IMR-90 (cell line): Measurements from ENCODE around the gene C5orf58. TPM values are rescaled to one million over a fixed set of nuclear protein-coding genes. Genes with fewer than 3 reads are reported as not detected.

Experiments
- ATAC-seq: fragments of 200-7000 bp; cut with Tn5 transposase; 2 replicates; pipeline ENCODE4 v1.9.1; 2020; ENCODE audit warnings: low read depth, mild to moderate bottlenecking, moderate library complexity
- BruUV-seq: library from RNA; stranded (reverse); fragments of 400-500 nt; replicated peaks from 2 replicates; lab custom pipeline; 2021; lab: Mats Ljungman, UMichigan
- CTCF ChIA-PET: fragments of 300-600 bp; formaldehyde crosslinking; extraction: SDS; loops from one replicate; lab custom pipeline; 2021; ENCODE audit warnings: antibody characterized with exemption; lab: Yijun Ruan, JAX
- POLR2A ChIA-PET: fragments of 300-600 bp; sonication (Branson Sonifier 250); formaldehyde crosslinking; loops from one replicate; lab custom pipeline; 2022; ENCODE audit warnings: antibody characterized with exemption; ENCODE audit not compliant: unreplicated experiment; lab: Charles Lee
- DNase-seq: peaks from one replicate; pipeline ENCODE4 v3.0.0; 2013
- H2AFZ ChIP-seq: replicated peaks from 2 replicates; pipeline ENCODE3; 2013; ENCODE audit warnings: low read length, mild to moderate bottlenecking; ENCODE audit not compliant: poor library complexity
- H2AK5ac ChIP-seq: 2 replicates; pipeline ENCODE4 v1.6.1; 2013; ENCODE audit warnings: low read depth, low read length, inconsistent platforms
- H2AK9ac ChIP-seq: replicated peaks from 2 replicates; pipeline ENCODE3; 2013; ENCODE audit warnings: mild to moderate bottlenecking, low read depth, low read length, moderate library complexity; ENCODE audit not compliant: poor library complexity
- H2BK120ac ChIP-seq: 2 replicates; pipeline ENCODE4 v1.6.1; 2013; ENCODE audit warnings: low read depth, low read length, inconsistent platforms
- H2BK15ac ChIP-seq: 3 replicates; pipeline ENCODE4 v1.6.1; 2013; ENCODE audit warnings: low read depth, low read length, inconsistent platforms
- H2BK20ac ChIP-seq: 2 replicates; pipeline ENCODE4 v1.6.1; 2013; ENCODE audit warnings: low read depth, mild to moderate bottlenecking, inconsistent platforms, low read length, moderate library complexity
- H2BK5ac ChIP-seq: 2 replicates; pipeline ENCODE4 v1.6.1; 2013; ENCODE audit warnings: mild to moderate bottlenecking, low read depth, low read length, inconsistent platforms; ENCODE audit not compliant: poor library complexity, severe bottlenecking
- H3K14ac ChIP-seq: replicated peaks from 2 replicates; pipeline ENCODE4 v1.6.1; 2013; ENCODE audit warnings: low read depth, low read length, inconsistent platforms
- H3K18ac ChIP-seq: 2 replicates; pipeline ENCODE4 v1.6.1; 2013; ENCODE audit warnings: low read depth, low read length, control low read depth
- H3K23ac ChIP-seq: 2 replicates; pipeline ENCODE4 v1.6.1; 2013; ENCODE audit warnings: low read depth, low read length, inconsistent platforms
- H3K27ac ChIP-seq: 2 replicates; pipeline ENCODE4 v1.5.1; 2013; ENCODE audit warnings: mild to moderate bottlenecking, control low read depth, low read length; ENCODE audit not compliant: insufficient read depth
- H3K27me3 ChIP-seq: 2 replicates; pipeline ENCODE4 v1.6.1; 2013; ENCODE audit warnings: low read length; ENCODE audit not compliant: control insufficient read depth, insufficient read depth
- H3K36me3 ChIP-seq: 2 replicates; pipeline ENCODE4 v1.6.1; 2013; ENCODE audit warnings: low read length, mixed read lengths; ENCODE audit not compliant: control insufficient read depth, insufficient read depth
- H3K4ac ChIP-seq: 2 replicates; pipeline ENCODE4 v1.6.1; 2013; ENCODE audit warnings: low read depth, low read length, inconsistent platforms
- H3K4me1 ChIP-seq: 2 replicates; pipeline ENCODE4 v1.6.1; 2013; ENCODE audit warnings: low read length, mixed read lengths; ENCODE audit not compliant: control insufficient read depth, insufficient read depth
- H3K4me2 ChIP-seq: 2 replicates; pipeline ENCODE4 v1.6.1; 2013; ENCODE audit warnings: low read depth, mild to moderate bottlenecking, control low read depth, low read length, moderate library complexity
- H3K4me3 ChIP-seq: 2 replicates; pipeline ENCODE4 v1.5.1; 2013; ENCODE audit warnings: low read depth, mild to moderate bottlenecking, control low read depth, low read length, moderate library complexity; ENCODE audit not compliant: insufficient read depth
- H3K56ac ChIP-seq: 2 replicates; pipeline ENCODE4 v1.6.1; 2013; ENCODE audit warnings: low read length, inconsistent platforms; ENCODE audit not compliant: insufficient read depth; ENCODE audit errors: extremely low read depth
- H3K79me1 ChIP-seq, 2 experiments: 2 replicates each; pipeline ENCODE4 v1.6.1; 2013; ENCODE audit warnings: low read length in 2 of 2, inconsistent platforms in 1 of 2, low read depth in 1 of 2
- H3K9ac ChIP-seq: 2 replicates; pipeline ENCODE4 v1.6.1; 2013; ENCODE audit warnings: low read depth, low read length, control low read depth
- H3K9me1 ChIP-seq: 2 replicates; pipeline ENCODE4 v1.6.1; 2013; ENCODE audit warnings: low read length, inconsistent platforms; ENCODE audit not compliant: insufficient read depth
- H3K9me3 ChIP-seq: 2 replicates; pipeline ENCODE4 v1.6.1; 2013; ENCODE audit warnings: low read length; ENCODE audit not compliant: control insufficient read depth, insufficient read depth
- H4K20me1 ChIP-seq: 2 replicates; pipeline ENCODE4 v1.6.1; 2013; ENCODE audit warnings: low read length, inconsistent platforms; ENCODE audit not compliant: insufficient read depth
- H4K5ac ChIP-seq: 2 replicates; pipeline ENCODE4 v1.6.1; 2013; ENCODE audit warnings: mild to moderate bottlenecking, low read depth, low read length, control low read depth
- H4K8ac ChIP-seq, 2 experiments: 2 replicates each; pipeline ENCODE4 v1.6.1; 2013; ENCODE audit warnings: low read depth in 2 of 2, low read length in 2 of 2, control low read depth in 1 of 2, inconsistent platforms in 1 of 2
- H4K91ac ChIP-seq: 2 replicates; pipeline ENCODE4 v1.6.1; 2013; ENCODE audit warnings: low read depth, low read length, inconsistent platforms; ENCODE audit not compliant: insufficient read depth
- CHD1 ChIP-seq: IDR thresholded peaks from 2 replicates; pipeline ENCODE4 v1.6.1; 2012; ENCODE audit warnings: low read depth, low read length, improper control_type of control experiment
- WGBS, 2 experiments: methylation state at CpG; one replicate each; pipeline versions ENCODE4 v1.1.5 to v1.1.7; 2013; ENCODE audit warnings: missing lambda C conversion rate in 2 of 2; ENCODE audit not compliant: insufficient read length in 1 of 2; ENCODE audit errors: extremely low coverage in 2 of 2; 5-methylcytosine and 5-hydroxymethylcytosine counted together
- dilution Hi-C: fragments of 300-500 bp; cut with HindIII; formaldehyde crosslinking; loops from one replicate; pipeline ENCODE4 v1.14.3; 2018; ENCODE audit warnings: low sequenced_read_pairs; ENCODE audit not compliant: unreplicated experiment
- in situ Hi-C: fragments of 300-500 bp; cut with MboI; formaldehyde crosslinking; loops from 3 replicates; pipeline ENCODE4 v1.14.3; 2019; ENCODE audit warnings: low sequenced_read_pairs, inconsistent platforms, mixed read lengths
- intact Hi-C: fragments of 100-400 bp; cut with micrococcal nuclease; formaldehyde crosslinking; loops from 2 replicates; pipeline ENCODE4 v1.10.0; 2022
- polyA plus RNA-seq, 3 experiments: library from polyadenylated mRNA; depleted of rRNA; stranded (reverse); fragments of >200 nt; gene quantifications; 2 replicates each; pipeline ENCODE4 v1.2.3, GENCODE V29; 2012; ENCODE audit warnings: low replicate concordance in 1 of 3
- total RNA-seq: library from RNA; depleted of rRNA; stranded (reverse); fragments of >200 nt; gene quantifications from 2 replicates; pipeline ENCODE4 v1.2.3, GENCODE V29; 2012

Gene C5orf58
- total and polyA plus RNA-seq, 2 of the 4 experiments (the other 2 are of a cell fraction), result not detected

DNA sequence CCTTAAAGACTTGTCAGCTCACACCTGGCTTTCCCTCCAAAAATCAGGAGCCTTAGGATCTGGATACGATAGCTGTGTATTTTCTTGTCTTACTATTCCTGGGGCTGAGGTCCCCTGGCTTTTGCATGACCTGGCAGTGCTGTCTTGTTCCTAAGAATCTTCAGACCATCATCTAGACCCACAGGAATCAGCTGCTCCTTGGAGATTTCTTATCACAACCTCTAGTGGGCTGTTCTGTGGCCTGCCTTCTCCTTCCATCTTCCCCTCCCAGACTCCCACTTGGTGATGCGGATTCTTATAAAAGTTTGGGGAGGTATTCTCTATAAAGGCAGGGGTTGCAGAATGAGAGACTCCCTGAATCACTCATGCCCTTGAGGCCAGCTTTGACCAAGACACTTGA, 43.4 kb downstream of the C5orf58 start:
- H3K9ac ChIP-seq, result no peak overlapping the region
- ATAC-seq (no peak), DNase-seq (no peak)
- no peak overlapping the region for H3K4me2 ChIP-seq
- no peak overlapping the region for H2BK15ac ChIP-seq
- H3K27ac ChIP-seq, result no peak overlapping the region
- H3K36me3 ChIP-seq, result no peaks in the 10 kb centered on the region
- no peaks in the 10 kb centered on the region for H3K9me3 ChIP-seq
- no peaks in the 10 kb centered on the region for H3K9me1 ChIP-seq
- no peak overlapping the region for H2AFZ ChIP-seq
- H2BK5ac ChIP-seq, result no peak overlapping the region
- WGBS, 2 experiments, result no CpG with 5 or more reads among the region's 2 CpGs
- intact Hi-C loops, result no loop called here
- H3K4ac ChIP-seq, result no peak overlapping the region
- POLR2A ChIA-PET, result no interaction called here
- TF ChIP-seq CHD1, result no peak
- in situ Hi-C loops, result no loop called here
- H3K23ac ChIP-seq, result no peak overlapping the region
- CTCF ChIA-PET, result interaction anchor here (1.0 kb wide), 1 partner anchor 15 kb away, joined by 3 read pairs; no protein-coding TSS in a partner anchor
- no TSS peak for BruUV-seq
- H4K5ac ChIP-seq, result no peak overlapping the region
- H4K20me1 ChIP-seq, result no peaks in the 10 kb centered on the region
- no peaks in the 10 kb centered on the region for H3K27me3 ChIP-seq
- H3K4me1 ChIP-seq, result no peaks in the 10 kb centered on the region
- no peaks in the 10 kb centered on the region for H3K79me1 ChIP-seq
- no peak overlapping the region for H3K56ac ChIP-seq
- no peak overlapping the region for H2AK9ac ChIP-seq
- H4K8ac ChIP-seq, result no peak overlapping the region
- H3K4me3 ChIP-seq, result no peak overlapping the region
- dilution Hi-C loops, result no loop called here
- no peak overlapping the region for H4K91ac ChIP-seq
- H2AK5ac ChIP-seq, result no peak overlapping the region
- no peak overlapping the region for H2BK20ac ChIP-seq
- no peak overlapping the region for H3K18ac ChIP-seq
- H2BK120ac ChIP-seq, result no peak overlapping the region
- no peak overlapping the region for H3K14ac ChIP-seq
